ENCODE results near the gene SUPV3L1. TPM values are rescaled to one million over a fixed set of nuclear protein-coding genes. Genes with fewer than 3 reads are reported as not detected.

SUPV3L1 gene
- total and polyA plus RNA-seq, 3 donors from 2014 or later: 59.2 to 80.4 (median 62.8) TPM

- WGBS, 2 donors: 90 to 95% methylated on average over 6 of the region's 6 CpGs
- Histone ChIP-seq H3K36me3 (ENCODE audit: low read depth, missing control alignments) (no peaks in the 10 kb centered on the region), H3K27me3 (no peaks in the 10 kb centered on the region), H3K9me3 (no peaks in the 10 kb centered on the region), H3K4me1 (peaks cover 10% of the 10 kb centered on the region), H3K27ac (no peak overlapping the region), H3K4me3 (no peak overlapping the region)
- TF ChIP-seq, protein P1, sequence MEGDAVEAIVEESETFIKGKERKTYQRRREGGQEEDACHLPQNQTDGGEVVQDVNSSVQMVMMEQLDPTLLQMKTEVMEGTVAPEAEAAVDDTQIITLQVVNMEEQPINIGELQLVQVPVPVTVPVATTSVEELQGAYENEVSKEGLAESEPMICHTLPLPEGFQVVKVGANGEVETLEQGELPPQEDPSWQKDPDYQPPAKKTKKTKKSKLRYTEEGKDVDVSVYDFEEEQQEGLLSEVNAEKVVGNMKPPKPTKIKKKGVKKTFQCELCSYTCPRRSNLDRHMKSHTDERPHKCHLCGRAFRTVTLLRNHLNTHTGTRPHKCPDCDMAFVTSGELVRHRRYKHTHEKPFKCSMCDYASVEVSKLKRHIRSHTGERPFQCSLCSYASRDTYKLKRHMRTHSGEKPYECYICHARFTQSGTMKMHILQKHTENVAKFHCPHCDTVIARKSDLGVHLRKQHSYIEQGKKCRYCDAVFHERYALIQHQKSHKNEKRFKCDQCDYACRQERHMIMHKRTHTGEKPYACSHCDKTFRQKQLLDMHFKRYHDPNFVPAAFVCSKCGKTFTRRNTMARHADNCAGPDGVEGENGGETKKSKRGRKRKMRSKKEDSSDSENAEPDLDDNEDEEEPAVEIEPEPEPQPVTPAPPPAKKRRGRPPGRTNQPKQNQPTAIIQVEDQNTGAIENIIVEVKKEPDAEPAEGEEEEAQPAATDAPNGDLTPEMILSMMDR (IDR thresholded peaks at IDR 0.05): no peak
- TF ChIP-seq POLR2A (IDR thresholded peaks at IDR 0.05): no peak
- DNase-seq: no peak
- intact Hi-C loops (cut with DNase I; ENCODE audit: low total_unique reads): no loop called here
Observed at GRCh38 chr10:69218831-69219230, 38.8 kb downstream of the SUPV3L1 start.

DNA sequence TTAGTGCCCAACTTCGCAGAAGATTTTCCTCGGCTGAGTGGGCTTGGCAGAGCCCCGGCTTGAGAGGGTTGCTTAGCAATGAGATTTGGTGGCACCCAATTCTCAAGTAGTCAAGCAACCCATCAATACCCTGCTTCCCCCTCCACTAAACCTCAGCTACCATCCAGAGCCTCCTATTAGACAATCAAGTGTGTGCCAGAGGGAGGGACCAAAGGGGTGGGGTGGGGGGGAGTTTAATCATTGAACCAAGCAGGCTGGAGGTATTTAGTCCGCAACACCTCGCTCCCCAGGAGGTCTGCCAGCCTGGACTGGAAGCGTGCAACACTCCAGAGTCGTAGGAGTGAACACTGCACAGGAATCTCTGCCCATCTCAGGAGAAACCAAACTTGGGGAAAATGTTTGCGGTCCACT lies 40.0 kb downstream of the SUPV3L1 start, which contains the start of gene HKDC1:
HKDC1 (plus strand) TSS at position 292 of the 411 bp plus-strand sequence; CDS start at position 396, 104 bp downstream.
- no peaks in the 10 kb centered on the region for H3K9me3 ChIP-seq
- no peaks in the 10 kb centered on the region for H3K36me3 ChIP-seq (ENCODE audit: low read depth, missing control alignments)
- intact Hi-C loops (cut with DNase I; ENCODE audit: low total_unique reads): no loop called here
- no peak within 1 kb of the TSS for H3K4me3 ChIP-seq
- DNase-seq: no peak
- TF ChIP-seq, protein P1 (IDR thresholded peaks at IDR 0.05): no peak
- TF ChIP-seq POLR2A (IDR thresholded peaks at IDR 0.05): no peak
- no peaks in the 10 kb centered on the region for H3K27me3 ChIP-seq
- peaks cover 10% of the 10 kb centered on the region for H3K4me1 ChIP-seq
- no peak within 1 kb of the TSS for H3K27ac ChIP-seq
- WGBS, 2 donors: 75 to 78% methylated on average over 8 of the region's 8 CpGs

GRCh38 chr10:69220507-69220906 lies 40.5 kb downstream of the SUPV3L1 start:
- Histone ChIP-seq H3K27me3 (no peaks in the 10 kb centered on the region), H3K36me3 (ENCODE audit: low read depth, missing control alignments) (no peaks in the 10 kb centered on the region), H3K27ac (no peak overlapping the region), H3K4me1 (peaks cover 10% of the 10 kb centered on the region), H3K9me3 (no peaks in the 10 kb centered on the region), H3K4me3 (no peak overlapping the region)
- WGBS, 2 donors: 83 to 85% methylated on average over 9 of the region's 9 CpGs
- intact Hi-C loops (cut with DNase I; ENCODE audit: low total_unique reads): no loop called here
- DNase-seq: no peak
- TF ChIP-seq, protein P1 (IDR thresholded peaks at IDR 0.05): no peak
- no peak for TF ChIP-seq POLR2A (IDR thresholded peaks at IDR 0.05)

DNA sequence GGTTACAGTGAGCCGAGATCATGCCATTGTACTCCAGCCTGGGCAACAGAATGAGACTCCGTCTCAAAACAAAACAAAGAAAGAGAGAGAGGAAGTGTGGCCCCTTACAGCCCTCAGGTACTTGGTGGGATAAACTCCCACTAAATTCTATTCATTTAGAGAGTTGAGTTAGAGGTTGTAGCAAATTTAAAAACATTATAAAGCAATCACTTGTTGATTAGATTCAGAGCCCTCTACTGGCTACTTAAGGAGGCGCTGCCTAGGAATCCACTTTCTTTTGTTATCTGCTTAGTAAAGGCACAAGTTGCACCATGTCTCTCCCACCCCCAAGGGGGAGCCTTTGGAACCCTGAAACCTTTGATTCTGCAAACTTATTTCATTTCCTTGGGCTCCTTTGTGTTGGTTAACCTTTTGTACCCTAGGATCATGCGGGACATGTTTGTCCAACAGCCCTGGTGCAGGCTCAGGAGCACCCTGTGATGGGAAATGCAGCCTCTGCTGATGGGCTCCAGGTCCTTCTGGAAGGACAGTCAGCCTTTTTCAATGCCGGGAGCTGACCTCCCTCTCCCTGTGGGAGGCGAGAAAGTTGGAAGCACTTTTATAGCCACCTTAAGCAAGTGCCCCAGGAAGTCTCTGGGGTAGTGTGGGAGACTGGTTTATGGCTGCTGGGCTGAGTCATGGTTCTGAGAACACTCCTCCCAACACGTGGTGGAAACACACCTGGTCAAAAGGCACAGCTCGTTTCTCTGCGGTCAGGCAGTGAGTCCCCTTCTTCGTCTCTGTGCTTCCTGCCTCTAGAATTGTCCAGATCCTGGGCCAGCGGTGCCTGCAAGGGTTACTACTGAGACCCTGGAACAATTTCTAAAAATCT lies 42.4 kb downstream of the SUPV3L1 start:
- Histone ChIP-seq H3K4me1 (peaks cover 10% of the 10 kb centered on the region), H3K27ac (peak overlapping the region; percentile 44 to 64), H3K4me3 (no peak overlapping the region), H3K9me3 (no peaks in the 10 kb centered on the region), H3K27me3 (no peaks in the 10 kb centered on the region), H3K36me3 (ENCODE audit: low read depth, missing control alignments) (no peaks in the 10 kb centered on the region)
- DNase-seq: peak; percentile 58
- intact Hi-C loops (cut with DNase I; ENCODE audit: low total_unique reads): no loop called here
- WGBS, 2 donors: 44 to 57% methylated on average over 11 of the region's 11 CpGs
- TF ChIP-seq POLR2A (IDR thresholded peaks at IDR 0.05): no peak
- TF ChIP-seq, protein P1 (IDR thresholded peaks at IDR 0.05): peak; percentile 30 to 66 (median 32)
